ENCODE measurements around the gene IQGAP2.

Gene IQGAP2

GRCh38 chr5:76384705-76385104 is 18.4 kb upstream of the IQGAP2 start:
- no peak for TF ChIP-seq CTCF (IDR thresholded peaks at IDR 0.05; ENCODE audit: borderline replicate concordance, insufficient read depth, low read depth, low read length)
- no peak overlapping the region for H3K4me3 ChIP-seq (ENCODE audit: low read depth, low read length)

DNA sequence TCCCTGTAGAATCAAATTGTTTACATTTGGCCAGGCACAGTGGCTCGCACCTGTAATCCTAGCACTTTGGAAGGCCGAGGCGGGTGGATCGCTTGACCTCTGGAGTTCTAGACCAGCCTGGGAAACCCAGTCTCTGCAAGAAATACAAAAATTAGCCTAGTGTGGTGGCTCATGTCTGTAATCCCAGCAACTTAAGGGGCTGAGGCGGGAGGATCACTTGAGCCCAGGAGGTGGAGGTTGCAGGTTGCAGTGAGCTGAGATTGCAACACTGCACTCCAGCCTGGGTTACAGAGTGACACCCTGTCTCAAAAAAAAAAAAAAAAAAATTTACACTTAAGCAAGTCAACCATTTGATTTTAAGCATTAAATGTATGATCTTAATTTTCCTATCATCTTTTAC is 17.5 kb upstream of the IQGAP2 start:
- H3K4me3 ChIP-seq (ENCODE audit: low read depth, low read length) = no peak overlapping the region
- TF ChIP-seq CTCF (IDR thresholded peaks at IDR 0.05; ENCODE audit: borderline replicate concordance, insufficient read depth, low read depth, low read length) = no peak

GRCh38 chr5:76386360-76386759 is 16.7 kb upstream of the IQGAP2 start:
- no peak for TF ChIP-seq CTCF (IDR thresholded peaks at IDR 0.05; ENCODE audit: borderline replicate concordance, insufficient read depth, low read depth, low read length)
- no peak overlapping the region for H3K4me3 ChIP-seq (ENCODE audit: low read depth, low read length)

DNA sequence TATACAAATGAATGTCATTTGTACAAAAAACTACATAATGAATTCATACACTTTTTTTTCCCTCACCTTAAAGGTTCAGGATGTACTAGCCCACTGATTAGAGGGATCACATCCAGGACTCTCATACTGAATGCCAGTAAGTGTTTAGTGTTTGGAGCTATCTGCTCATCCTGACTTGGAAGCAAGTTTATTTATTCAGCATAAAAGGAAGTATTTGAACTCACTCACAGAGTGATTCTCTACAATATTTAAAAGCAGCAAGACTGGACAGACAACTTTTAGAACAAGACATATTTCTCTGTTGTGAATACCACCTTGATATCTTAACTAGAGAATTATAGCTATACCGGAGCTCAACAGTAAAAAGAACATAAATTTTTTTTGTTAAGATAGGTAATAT is 14.8 kb upstream of the IQGAP2 start:
- H3K4me3 ChIP-seq (ENCODE audit: low read depth, low read length) = no peak overlapping the region
- no peak for TF ChIP-seq CTCF (IDR thresholded peaks at IDR 0.05; ENCODE audit: borderline replicate concordance, insufficient read depth, low read depth, low read length)

DNA sequence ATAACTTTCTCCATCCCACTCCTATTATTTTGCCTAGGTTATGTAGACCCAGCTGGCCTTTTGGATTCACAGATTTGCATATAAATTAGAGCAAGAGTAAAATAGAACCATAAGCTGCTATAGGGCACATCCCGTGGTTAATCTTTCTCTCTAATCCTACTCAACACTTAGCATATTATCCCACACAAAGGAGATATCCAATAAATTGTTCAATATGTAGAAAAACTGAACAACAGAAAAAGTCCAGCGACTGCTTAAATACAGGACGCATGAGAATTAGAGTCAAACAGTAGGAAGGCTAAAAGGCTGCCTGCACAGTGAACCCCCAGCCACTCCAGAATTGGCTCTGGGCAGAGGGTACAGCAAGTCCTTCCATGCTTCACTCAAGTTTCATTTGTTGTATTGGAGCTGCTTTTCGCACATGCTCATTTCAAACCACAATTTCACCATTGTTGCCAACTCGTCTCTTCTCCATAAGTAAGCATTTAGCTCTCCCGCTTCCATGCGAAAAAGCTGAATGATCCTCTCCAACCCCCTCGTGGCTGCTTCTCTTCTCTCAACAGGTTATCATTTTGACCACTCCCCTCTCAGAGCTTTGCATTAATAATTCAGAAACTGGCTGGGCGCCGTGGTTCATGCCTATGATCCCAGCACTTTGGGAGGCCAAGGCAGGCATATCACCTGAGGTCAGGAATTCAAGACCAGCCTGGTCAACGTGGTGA is 14.1 kb upstream of the IQGAP2 start:
- no peak for TF ChIP-seq CTCF (IDR thresholded peaks at IDR 0.05; ENCODE audit: borderline replicate concordance, insufficient read depth, low read depth, low read length)

DNA sequence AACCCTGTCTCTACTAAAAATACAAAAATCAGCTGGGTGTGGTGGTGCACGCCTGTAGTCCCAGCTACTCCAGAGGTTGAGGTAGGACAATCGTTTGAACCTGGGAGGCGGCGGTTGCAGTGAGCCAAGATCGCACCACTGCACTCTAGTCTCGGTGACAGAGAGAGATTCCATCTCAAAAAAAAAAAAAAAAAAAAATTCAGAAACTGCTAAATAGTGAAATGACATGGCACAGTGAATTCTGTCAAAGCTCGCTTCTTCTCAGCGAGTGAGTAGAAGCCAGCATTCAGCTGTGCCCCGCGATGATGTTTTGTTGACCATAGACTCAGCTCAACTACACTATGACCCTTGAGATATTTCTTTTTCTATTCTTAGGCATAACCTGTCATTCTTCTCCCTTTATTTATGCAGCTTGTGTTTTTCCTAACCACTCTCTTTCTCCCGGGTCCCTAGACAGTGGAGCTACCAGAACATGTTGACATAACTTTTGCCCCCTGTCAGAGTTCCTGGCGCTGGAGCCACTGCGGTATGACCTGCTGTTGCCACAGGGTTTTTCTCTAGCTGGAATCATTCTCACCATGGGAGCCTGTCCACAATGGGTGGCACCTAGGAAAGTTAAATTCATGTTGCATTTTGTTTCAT is 13.5 kb upstream of the IQGAP2 start:
- no peak overlapping the region for H3K4me3 ChIP-seq (ENCODE audit: low read depth, low read length)
- TF ChIP-seq CTCF (IDR thresholded peaks at IDR 0.05; ENCODE audit: borderline replicate concordance, insufficient read depth, low read depth, low read length) = no peak

More for the DNA sequence above, 14.1 kb upstream of the IQGAP2 start:
- H3K4me3 ChIP-seq (ENCODE audit: low read depth, low read length) = no peak overlapping the region

DNA sequence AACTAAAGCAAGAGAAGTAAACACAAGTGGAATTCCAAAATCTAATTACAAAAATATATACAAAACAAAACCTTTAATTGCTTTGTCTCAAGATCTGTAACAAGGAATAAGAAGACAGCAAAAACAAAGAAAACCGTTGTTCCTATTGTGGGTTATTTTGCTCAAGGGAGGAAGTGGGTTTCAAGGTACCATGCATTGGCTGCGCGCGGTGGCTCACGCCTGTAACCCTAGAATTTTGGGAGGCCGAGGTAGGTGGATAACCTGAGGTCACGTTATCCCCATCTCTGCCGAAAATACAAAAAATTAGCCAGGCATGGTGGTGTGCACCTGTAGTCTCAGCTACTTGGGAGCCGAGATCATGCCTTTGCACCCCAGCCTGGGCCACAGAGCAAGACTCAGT is 12.1 kb upstream of the IQGAP2 start:
- TF ChIP-seq CTCF (IDR thresholded peaks at IDR 0.05; ENCODE audit: borderline replicate concordance, insufficient read depth, low read depth, low read length) = no peak
- no peak overlapping the region for H3K4me3 ChIP-seq (ENCODE audit: low read depth, low read length)

Data from GM12875 (cell line).